HG03064 (cell line): ENCODE measurements around the gene TNNC1.

Experiments
- ATAC-seq: cut with Tn5 transposase; IDR thresholded peaks from one replicate; pipeline ENCODE4 v1.9.1; 2021; ENCODE audit warnings: low read depth; ENCODE audit not compliant: unreplicated experiment

Gene TNNC1

DNA sequence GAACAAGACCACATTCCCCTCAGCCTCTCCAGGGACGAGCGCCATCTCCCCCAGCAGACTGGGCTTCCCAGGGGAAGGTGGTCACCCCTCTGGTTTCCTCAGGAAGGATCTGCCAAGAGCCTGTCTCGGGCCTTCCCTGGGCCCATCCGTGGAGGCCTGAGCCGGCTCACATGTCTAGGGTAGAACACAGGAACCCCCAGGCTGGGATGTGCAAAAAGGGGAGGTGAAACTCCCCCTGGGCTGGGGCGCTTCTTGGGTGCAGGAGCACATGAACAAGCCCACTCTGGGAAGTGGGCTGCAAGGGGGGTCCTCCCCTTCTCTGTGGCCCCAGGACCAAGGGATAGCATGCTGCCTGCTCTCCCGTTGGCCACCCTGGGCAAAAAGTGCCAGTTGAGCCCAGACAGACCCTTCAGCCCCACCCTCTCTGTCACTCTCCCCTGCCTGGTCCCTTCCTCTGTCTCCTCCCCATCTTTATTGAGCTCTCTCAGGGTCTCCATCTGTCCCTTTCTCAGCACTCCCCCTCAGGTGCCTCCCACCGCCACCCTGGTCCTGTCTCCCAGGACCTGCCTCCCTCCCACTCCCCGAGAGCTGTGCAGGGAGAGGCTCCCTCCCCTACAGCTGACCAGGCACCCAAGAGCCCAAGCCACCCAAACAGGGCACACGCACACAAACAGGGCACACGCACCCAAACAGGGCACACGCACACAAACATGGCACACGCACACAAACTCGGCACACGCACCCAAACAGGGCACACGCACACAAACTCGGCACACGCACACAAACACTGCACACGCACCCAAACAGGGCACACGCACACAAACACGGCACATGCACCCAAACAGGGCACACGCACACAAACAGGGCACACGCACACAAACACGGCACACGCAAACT, 9.8 kb downstream of the TNNC1 start:
- ATAC-seq: no peak

DNA sequence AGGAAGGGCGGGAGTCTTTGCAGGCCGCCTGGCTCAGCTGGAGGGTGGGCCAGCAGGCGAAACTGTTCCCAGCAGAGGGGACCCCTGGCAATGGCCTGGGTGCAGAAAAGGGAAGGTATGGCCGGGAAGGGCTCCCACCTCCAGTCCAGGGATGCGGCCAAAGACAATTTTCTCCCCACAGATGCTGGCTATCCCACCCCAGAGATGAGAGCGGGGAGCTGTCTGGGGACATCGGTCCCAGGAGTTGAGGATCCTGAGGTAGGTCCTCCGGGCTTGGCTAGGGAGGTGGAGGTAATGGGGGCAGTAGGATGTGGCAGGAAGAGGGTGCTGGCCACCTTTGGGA, 10.6 kb downstream of the TNNC1 start:
- no peak for ATAC-seq

DNA sequence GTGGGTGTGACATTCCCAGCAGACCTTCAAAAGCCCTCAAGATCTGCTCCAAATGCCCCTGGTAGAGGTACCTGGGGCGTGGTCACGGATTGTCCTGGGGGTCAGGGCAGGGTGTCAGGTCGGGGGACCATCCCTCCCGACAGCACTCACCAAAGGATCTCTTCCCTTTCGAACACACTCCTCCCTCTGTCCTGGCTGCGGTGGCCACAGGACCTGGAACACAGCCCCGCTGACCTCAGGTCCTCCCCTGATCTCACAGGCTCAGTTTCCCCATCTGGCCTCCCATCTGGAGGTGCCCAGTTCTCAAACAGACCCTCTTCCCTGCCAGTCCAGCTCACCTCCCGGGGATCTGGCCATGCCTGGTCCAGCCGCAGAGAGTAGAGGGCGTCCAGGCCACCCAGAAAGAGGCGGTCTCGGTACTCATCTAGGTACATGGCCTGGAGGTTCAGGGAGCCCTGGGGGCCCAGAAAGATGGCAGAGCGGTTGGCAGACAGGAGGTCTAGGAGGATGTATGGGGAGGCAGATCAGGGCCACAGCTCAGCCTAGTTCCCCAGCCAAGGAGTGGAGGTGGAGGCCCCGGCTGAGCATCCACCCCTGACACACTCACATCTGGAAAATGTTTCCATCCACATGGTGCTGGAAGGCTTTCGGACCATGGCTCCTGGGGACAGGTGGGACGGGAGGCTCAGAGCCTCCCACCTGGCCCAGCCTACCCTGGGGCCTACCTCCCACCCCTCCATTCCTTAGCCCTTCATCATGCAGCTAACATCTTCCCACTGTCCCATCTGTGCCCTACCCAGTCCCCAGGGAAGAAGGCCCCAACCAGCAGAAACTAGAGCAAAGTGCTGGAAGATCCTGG, 11.2 kb downstream of the TNNC1 start:
- no peak for ATAC-seq

DNA sequence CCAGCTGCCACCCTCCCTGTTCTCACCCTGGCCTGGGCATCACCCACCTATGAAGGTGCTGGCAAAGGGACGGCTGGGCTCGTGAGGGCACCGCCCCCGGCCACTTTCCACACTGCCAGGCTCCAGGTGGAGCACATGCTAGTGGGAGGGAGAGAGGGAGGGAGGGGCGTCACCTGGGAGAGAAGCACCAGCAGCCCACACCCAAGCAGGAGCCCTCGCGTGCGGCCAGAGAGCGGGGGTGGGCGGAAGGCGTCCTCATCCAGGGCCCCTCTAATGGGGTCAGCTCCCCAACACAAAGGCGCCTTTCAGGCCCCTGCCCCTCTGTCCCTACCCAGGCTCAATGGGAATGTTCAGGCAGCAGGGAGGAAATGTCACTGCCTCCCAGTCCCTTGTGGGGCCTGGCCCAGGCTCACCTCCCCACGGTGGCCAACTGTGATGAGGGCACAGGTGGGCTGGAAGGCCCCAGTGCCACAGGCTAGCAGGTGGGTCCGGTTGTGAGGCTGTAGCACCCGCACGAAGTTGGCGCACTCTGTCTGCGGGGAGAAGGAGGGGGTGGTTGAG, 12.0 kb downstream of the TNNC1 start:
- ATAC-seq: no peak

DNA sequence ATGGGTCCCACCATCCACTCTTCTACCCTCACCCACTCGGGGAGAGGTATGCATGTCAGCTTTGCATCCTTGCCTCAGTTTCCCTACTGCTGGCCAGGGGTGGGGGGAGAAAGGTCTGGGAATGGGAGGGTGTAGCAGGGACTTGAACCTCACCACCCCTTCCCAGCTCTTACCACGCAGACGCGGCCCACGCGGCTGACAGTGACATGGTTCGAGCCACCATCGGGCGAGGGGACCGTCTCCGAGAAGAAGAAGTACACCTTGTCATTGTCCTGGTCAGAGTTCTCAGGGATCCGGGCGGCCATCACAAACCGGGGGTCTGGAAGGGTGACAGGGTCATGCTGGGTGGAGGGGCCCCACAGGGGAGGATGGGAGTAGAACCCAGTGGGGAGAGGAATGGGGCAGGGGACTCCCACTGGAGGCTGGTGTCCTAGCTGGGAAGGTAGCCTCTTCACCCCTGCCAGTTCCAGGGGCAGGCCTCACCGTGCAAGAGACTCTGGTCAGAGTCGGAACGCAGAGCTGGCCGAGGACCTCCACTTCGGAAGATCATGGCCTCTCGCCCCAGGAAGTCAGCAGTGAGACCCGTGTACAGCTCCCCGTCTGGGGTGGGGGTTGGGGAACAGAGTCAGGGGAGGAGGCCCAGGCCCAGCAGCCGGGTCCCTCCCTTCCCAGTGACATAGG, 12.6 kb downstream of the TNNC1 start:
- no peak for ATAC-seq

DNA sequence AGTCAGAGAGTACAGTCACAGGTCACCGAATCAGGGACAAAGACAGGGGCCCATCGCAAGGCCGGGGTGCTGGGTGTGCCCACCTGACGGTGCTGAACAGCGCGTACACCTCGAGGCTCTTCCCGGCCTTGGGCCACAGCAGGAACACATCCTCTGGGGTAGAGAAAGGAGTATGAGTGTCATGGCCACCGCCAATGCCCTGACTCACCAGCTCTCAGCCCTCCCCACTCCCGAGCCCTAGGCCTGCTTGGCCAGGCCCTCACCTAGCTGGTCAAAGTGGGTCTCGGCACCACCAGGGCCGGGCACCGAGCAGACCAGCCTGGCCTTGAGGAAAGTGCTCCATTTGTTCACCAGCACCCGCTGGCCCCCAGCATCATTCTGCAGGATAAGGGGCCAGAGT, 13.2 kb downstream of the TNNC1 start:
- no peak for ATAC-seq

DNA sequence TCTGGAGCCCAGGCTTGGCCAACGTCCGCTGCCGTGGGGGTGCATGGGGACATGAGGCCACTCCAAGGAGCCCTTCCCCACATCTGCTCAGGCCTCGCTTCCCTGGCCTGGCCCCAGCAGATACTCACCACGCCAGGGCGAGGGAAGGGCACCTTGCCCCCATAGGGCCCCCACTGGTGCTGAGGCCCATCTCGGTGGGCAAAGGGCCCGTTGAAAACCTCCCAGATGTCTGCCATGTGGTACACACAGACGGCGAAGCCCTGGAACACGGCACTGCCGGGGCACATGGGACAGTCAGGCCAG, 13.6 kb downstream of the TNNC1 start:
- no peak for ATAC-seq

DNA sequence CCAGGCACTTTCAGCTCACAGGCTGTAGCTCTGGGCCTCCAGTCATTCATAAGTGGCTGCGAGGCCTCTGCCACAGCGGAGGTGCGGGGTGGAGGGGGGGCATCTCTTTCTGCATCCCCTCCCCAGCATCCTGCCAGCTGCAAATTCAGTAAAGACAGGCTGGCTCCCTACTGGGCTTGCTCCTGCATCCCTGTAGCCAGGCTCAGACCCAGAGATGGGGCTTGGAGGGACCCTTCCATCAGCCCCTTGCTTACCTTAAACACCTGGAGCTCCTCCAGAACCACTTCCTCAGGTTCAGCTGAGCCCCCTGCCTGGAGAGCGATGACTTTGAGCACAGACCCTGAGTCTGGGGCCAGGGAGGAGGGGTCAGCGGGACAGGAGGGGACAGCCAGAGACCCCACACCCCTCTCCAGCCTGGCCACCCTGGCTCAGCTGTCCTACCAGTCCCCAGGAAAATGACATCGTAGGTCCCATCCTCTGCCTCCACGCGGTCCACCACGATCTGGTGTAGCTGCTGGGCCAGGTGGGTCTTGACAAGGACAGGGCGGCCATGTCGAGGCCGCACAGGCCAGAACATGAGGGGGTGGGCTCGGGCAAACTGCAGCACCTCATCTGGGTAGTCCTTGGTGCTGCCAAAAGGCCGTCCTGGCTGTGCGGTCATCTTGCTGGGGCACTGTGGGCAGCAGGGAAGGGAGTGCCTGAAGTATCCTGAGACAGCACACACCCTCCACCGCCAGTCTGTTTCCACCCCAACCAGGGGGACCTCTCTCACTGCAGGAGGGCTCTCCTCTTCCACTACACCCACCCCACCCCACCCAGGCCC, 14.2 kb downstream of the TNNC1 start:
- no peak for ATAC-seq

DNA sequence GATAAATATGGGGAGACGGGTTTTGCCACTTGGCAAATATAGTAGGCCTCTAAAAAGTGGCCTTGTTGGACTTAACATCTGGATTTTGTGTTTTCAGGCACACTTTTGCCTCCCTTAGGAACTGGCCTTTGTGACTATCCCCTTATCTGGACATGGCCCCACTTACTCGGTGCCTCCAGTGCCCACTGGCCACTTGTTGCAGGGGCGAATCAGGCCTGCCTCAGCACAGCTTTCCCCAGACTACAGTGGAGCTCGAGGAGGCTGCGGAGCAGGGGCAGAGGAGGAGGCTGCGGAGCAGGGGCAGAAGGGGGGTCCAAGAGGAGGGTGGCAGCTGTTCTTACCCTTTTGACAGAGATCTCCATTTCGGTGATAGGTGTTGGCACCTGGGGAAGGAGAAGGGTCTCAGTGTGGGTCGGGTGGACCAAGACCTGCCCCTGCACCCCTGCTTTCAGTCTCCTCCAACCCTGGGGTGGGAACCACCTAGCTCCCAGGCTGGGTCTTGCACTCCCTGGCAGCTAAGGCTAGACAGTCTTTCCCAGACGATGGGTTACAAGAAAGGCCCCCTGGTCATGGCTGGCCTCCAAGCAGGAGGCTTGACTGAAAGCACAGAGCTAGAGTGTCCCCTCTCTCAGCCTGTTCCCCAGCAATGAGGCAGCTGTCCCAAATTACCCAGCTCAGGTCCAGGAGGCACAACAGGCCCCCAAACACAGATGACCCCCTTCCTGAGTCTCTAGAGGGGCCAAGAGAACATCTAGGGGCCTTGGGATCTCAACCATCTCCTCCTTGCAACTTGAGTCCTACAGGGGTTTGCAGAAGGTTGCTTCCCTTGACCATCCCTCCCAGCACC, 15.0 kb downstream of the TNNC1 start:
- no peak for ATAC-seq

DNA sequence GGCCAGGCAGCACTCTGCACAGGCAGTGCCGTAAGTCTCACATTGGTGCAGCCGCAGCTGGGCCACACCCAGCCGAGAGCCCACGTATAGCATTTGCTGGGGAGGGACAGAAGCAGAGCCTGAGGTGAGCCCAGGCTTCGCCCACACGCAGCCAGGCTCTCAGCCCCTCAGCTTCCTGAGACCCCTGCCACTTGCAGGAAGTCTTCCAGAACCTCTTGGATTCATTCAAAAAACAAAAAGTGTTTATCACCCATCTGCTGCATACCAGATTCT, 15.8 kb downstream of the TNNC1 start:
- ATAC-seq: no peak

DNA sequence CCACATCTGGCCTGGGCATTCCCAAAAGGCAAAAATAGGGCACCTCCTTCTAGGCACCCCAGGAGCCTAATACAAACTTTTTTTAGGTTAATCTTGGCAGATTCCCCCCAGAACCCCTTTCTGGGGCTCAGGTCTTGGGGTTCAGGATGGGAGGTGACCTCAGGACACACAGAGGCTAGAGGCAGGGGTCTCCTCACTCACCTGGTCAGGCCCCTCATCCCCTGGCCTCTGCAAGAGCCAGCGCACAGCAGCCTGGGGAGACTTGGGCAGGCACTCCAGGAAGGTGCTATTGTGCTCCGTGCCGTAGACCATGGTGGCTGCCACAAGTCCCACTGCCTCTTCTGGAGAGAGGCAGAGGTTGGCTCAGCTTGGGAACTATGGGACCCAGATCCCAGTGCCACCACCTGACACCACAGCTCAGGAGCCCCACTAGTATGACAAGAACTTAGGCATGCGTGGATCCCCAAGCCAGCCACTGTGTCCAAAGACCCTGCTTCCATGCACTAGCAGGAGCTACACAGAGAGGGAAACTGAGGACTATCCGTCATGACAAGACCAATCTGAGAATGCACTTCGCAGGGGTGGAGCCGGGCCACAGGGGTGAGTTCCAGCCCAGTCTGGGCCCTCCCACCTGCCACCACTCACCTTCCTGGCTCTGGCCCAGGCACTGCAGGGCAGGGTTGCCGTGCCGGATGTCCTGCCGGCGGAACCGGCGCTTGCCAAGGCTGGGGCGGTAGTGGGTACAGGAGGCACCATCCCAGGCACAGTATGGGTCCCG, 16.3 kb downstream of the TNNC1 start:
- no peak for ATAC-seq

DNA sequence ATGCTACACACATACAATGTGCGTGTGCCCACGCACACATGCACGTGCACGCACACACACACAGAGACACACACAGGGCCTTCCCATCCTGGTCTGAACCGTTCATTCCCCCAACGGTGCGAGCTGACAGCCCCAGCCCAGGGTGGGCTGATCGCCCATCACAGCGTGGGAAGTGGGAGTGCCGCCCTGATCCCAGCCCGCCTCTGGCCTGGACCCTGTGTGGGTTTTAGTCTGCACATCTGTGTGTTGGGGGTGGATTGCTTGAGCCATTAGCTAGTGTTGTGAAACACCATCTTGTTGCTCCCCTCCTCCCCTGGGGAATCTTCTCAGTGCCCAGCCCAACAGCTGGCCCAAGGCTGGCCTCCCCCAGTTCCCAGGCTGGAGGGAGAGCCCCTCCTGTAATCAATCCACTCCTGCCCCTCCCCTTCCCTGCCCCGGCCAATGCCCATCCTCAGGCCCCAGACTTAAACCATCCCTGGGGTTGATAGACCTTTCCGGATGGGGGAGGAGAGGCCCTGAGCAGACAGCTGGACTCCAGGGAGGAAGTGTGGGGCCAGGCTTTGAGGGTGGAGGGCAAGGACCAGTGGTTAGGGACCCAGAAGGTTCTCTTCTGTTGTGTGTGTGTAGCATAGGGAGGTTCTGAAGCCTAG, 17.2 kb downstream of the TNNC1 start:
- no peak for ATAC-seq

DNA sequence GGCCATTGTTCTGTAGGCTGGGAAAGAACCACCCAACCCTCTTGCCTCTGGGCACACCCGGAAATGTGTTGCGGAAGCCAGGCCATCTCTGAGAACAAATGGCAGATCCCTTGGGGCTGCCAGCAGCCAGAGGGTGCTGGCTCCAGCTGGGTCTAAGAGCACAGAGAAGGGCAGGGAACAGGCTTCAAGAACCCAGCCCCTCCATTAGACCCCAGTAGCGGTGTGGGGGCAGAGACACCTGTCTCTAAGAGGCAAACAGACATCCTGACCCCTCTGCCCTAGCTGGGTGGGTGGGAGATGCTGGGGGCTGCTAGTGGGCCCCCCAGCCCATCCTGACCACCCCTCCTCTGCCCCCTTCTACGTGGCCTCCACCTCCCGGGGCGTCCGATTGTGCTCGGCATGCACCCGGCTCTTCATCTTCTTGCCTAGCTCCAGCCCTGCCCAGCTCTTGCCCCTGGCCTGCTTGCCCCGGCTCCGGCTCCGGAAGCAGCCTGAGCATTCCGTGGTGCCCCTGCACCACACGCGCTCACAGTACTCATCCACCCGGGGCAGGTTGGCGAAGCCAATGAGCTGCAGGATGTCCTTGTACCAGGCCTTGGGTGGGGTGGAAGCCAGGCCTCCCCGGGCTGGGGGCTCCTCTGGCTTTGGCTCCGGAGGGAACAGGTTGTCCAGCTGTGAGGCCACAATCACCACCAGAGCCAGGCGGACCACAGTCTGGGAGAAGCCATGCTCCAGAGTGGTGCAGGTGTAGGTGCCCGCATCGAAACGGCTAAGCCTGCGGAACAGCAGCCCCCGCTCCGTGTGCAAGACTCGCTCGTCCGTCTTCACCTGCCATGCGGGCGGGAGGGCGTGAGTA, 18.4 kb downstream of the TNNC1 start:
- no peak for ATAC-seq

DNA sequence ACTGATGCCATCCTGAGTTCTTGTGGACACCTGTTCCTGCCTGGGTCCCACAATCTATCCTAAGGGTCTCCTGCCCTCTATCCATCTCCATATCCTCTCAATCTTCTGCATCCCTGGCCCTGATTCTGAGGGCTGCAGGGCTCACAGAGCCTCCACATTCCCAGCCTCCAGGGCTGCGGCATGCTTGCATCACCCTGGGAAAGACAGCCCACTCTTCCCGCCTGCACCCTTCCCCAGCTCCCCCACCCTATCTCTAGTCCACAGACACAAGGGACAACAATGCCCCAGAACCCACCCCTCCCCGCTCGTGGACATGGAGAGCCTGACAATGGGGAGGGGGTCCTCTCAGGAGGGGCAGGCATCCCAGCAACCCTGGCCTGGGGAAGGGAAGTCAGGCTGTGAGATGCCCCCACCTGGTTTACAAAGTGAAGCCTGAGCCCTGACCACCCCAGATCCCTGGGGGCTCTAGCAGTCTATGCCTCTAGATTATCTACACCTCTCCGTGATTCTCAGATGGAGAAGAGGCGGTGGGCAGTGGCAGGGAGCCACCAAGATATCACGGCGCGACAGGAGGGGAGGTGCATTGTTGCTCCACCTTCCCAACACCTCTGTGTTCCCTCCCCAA, 19.2 kb downstream of the TNNC1 start:
- no peak for ATAC-seq

DNA sequence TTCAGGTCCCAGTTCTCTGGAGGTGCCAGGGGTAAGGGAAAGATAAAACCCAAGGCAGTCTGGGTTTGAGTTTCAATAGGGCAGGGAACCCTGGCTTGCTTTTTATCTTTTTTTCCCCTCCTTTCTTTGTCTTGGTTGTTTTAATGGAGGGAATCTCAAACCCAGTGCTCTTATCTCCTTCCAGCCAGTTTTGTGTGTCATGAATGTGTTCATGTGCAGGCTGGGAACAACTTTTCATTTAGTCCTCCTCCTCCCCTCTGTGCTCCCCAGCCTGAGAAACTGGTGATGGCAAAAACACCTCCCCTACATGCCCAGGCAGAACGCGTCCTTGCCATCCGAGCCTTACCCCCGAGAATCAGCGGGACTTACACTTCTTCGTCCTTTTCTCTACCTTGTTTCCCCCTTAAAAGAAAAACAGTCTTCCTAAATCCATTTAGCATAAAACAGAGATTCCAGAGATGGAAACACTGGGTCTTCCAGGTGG, 19.8 kb downstream of the TNNC1 start:
- no peak for ATAC-seq

DNA sequence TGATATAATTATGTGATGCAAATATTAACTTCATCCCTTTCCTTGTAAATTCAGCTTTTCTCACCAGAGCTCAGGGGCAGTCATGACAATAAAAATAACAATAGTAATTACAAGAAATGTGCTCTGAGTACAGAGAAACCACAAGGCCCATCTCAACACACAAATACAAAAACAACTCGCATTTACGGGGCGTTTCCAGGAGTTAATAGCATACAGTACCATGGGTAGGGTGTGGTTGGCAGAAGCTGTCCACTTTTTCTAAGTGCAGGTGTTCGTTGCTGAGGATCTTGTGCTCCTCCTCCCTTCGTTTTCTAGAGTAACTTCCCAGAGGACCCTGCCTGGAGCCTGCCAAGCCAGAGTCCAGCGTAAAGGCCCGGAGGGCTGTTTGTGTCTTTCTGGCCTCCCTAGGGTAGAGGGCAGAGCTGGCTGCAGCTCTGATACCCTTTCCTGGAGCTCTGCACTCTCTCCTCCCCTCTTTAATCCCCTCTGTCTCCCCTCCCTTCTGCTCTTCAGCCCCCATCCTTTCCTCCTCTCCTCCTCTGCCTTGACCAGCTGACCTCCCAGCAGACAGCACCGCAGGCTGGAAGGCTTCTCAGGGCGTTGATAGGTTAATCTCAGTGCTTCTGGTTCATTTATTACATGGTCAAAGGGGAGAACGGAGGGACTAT, 20.4 kb downstream of the TNNC1 start:
- ATAC-seq: no peak
